Upper lobe of left lung (tissue), 4 donors: Measurements from ENCODE around the gene THSD7A.

ENCODE experiments used
- EP300 ChIP-seq, 4 donors: sonication (generic); formaldehyde crosslinking; IDR thresholded peaks; one replicate each; pipeline ENCODE4 v1.5.1; 2017; ENCODE audit warnings: antibody characterized with exemption in 4 of 4, control low read depth in 2 of 4
- POLR2AphosphoS5 ChIP-seq, 2 donors: sonication (generic); formaldehyde crosslinking; IDR thresholded peaks; one replicate each; pipeline ENCODE4 v1.5.1; 2017; ENCODE audit warnings: antibody characterized with exemption in 2 of 2
- TF ChIP-seq, protein P1 (sequence below), 6 experiments: fragments of 450-650 bp in 4 of 6; fragments of 200-600 bp in 2 of 6; sonication (generic) in 2 of 6; IDR thresholded peaks; one replicate each; pipeline ENCODE4 v1.5.1; 2016 to 2019; ENCODE audit warnings: antibody characterized with exemption in 6 of 6

DNA sequence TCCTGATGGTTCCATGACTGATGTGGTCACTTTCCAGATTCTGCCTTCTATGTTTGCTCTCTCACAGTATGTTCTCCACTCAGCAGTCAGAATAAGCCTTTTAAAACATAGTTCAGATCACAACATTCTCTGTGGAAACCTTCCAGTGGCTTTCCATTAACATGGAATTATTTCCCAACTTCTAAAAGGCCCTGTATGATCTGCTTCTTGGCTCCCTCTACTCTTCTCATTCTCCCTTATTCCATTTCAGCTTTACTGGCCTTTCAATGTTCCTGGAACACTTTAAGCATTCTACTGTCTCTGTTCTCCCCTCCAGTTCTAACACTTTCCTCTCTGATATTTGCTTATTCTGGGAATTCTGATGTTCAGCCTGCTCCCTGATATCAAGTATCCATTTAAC, 325.6 kb downstream of the THSD7A start:
- TF ChIP-seq, protein P1, sequence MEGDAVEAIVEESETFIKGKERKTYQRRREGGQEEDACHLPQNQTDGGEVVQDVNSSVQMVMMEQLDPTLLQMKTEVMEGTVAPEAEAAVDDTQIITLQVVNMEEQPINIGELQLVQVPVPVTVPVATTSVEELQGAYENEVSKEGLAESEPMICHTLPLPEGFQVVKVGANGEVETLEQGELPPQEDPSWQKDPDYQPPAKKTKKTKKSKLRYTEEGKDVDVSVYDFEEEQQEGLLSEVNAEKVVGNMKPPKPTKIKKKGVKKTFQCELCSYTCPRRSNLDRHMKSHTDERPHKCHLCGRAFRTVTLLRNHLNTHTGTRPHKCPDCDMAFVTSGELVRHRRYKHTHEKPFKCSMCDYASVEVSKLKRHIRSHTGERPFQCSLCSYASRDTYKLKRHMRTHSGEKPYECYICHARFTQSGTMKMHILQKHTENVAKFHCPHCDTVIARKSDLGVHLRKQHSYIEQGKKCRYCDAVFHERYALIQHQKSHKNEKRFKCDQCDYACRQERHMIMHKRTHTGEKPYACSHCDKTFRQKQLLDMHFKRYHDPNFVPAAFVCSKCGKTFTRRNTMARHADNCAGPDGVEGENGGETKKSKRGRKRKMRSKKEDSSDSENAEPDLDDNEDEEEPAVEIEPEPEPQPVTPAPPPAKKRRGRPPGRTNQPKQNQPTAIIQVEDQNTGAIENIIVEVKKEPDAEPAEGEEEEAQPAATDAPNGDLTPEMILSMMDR (IDR thresholded peaks at IDR 0.05): no peak
- TF ChIP-seq EP300 (IDR thresholded peaks at IDR 0.05): no peak
- no peak for TF ChIP-seq POLR2AphosphoS5 (IDR thresholded peaks at IDR 0.05)
